Neural cell (in vitro differentiated cells): ENCODE results near the gene CMYA5.

Experiments
- CTCF ChIP-seq: fragments of 450-650 bp; IDR thresholded peaks from 2 replicates; pipeline ENCODE4 v1.5.1; 2014; ENCODE audit warnings: antibody characterized with exemption, mild to moderate bottlenecking, moderate library complexity; ENCODE audit not compliant: poor library complexity, severe bottlenecking
- EP300 ChIP-seq: fragments of 450-650 bp; conservative IDR thresholded peaks from 2 replicates; pipeline ENCODE4 v1.6.1; 2014; ENCODE audit warnings: antibody characterized with exemption, mild to moderate bottlenecking, moderate library complexity; ENCODE audit not compliant: poor library complexity, severe bottlenecking
- SMC3 ChIP-seq: fragments of 450-650 bp; conservative IDR thresholded peaks from 2 replicates; pipeline ENCODE4 v1.6.1; 2014; ENCODE audit warnings: antibody characterized with exemption, mild to moderate bottlenecking, moderate library complexity; ENCODE audit not compliant: poor library complexity

GRCh38 chr5:79742549-79743136, 53.0 kb downstream of the CMYA5 start:
- no peak for TF ChIP-seq CTCF
- TF ChIP-seq EP300: no peak
- no peak for TF ChIP-seq SMC3
